GM12873 (cell line): Measurements from ENCODE around the gene GAB1.

Experiments used
- CTCF ChIP-seq: IDR thresholded peaks from 2 replicates; pipeline ENCODE4 v1.5.1; 2012; ENCODE audit warnings: low read depth, mild to moderate bottlenecking, moderate library complexity, low read length, control low read depth; ENCODE audit not compliant: insufficient read depth; ENCODE audit errors: missing control alignments

The GAB1 gene

GRCh38 chr4:143294710-143295275 is 41.9 kb upstream of the GAB1 start:
- no peak for TF ChIP-seq CTCF

- no peak for TF ChIP-seq CTCF
These were observed 40.1 kb upstream of the GAB1 start for GRCh38 chr4:143296397-143297067.

GRCh38 chr4:143300860-143301259 is 35.8 kb upstream of the GAB1 start:
- no peak for TF ChIP-seq CTCF

- TF ChIP-seq CTCF, result no peak
These were observed 34.1 kb upstream of the GAB1 start for GRCh38 chr4:143302536-143302935.

- no peak for TF ChIP-seq CTCF
These were observed 29.9 kb upstream of the GAB1 start for GRCh38 chr4:143306788-143307187.

- TF ChIP-seq CTCF, result no peak
These were observed 29.1 kb upstream of the GAB1 start for GRCh38 chr4:143307531-143307930.

GRCh38 chr4:143308377-143308776 is 28.3 kb upstream of the GAB1 start:
- no peak for TF ChIP-seq CTCF

- no peak for TF ChIP-seq CTCF
These were observed 24.8 kb upstream of the GAB1 start for GRCh38 chr4:143311924-143312323.
